Measurements from ENCODE around the gene SERPINE2.

DNA sequence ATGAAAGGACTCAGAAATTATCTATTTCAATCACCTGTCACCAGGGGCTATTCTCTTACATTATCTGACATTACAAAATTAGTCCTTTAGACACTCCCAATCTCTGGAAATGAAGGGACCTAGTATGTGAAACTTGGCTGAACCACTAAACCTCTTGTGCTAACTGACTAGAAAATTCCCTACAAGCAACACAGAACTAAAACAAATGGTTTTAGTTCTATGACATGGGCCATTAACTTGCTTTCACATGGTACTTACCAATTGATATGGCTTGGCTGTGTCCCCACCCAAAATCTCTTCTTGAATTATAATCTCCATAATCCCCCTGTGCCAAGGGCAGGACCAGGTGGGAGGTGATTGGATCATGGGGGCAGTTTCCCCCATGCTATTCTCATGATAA is 16.6 kb downstream of the SERPINE2 start:
- TF ChIP-seq, protein P1, sequence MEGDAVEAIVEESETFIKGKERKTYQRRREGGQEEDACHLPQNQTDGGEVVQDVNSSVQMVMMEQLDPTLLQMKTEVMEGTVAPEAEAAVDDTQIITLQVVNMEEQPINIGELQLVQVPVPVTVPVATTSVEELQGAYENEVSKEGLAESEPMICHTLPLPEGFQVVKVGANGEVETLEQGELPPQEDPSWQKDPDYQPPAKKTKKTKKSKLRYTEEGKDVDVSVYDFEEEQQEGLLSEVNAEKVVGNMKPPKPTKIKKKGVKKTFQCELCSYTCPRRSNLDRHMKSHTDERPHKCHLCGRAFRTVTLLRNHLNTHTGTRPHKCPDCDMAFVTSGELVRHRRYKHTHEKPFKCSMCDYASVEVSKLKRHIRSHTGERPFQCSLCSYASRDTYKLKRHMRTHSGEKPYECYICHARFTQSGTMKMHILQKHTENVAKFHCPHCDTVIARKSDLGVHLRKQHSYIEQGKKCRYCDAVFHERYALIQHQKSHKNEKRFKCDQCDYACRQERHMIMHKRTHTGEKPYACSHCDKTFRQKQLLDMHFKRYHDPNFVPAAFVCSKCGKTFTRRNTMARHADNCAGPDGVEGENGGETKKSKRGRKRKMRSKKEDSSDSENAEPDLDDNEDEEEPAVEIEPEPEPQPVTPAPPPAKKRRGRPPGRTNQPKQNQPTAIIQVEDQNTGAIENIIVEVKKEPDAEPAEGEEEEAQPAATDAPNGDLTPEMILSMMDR (IDR thresholded peaks at IDR 0.05; ENCODE audit: low read depth, low read length, poor library complexity, severe bottlenecking), result no peak
- TF ChIP-seq EZH2phosphoT487 (IDR thresholded peaks at IDR 0.05; ENCODE audit: borderline replicate concordance, low read length), result no peak
